Measurements from ENCODE around the gene CDKN2B-AS1. TPM values are rescaled to one million over a fixed set of nuclear protein-coding genes. Genes with fewer than 3 reads are reported as not detected.

Gene CDKN2B-AS1
- total RNA-seq, 1 experiment from 2014 or later: not detected

DNA sequence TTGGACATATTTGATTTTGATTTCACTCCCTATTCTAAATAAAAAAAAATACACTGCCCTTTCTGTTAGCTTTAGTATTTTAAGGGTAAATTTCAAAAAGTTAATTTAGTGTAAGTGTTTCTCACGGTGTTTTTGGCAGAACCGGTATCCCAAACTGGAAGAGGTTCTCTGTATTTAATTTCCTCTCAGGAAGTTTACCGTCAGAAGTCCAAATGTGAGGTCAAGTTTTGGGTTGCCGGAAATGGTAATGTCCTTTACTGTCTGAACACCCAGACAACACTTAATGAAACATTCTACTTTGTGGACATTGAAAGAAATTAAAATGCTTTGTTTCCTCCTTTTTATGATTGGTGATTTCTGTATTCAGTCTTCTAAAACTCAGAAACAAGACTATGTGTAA is 163.2 kb downstream of the CDKN2B-AS1 start:
- H4K5ac ChIP-seq (ENCODE audit: insufficient read length, low read depth, low read length): no peak overlapping the region
- no peaks in the 10 kb centered on the region for H3K4me1 Mint-ChIP-seq
- H3K27me3 ChIP-seq (ENCODE audit: insufficient read depth, low read length): no peaks in the 10 kb centered on the region
- no peak for DNase-seq
- H3K4me1 ChIP-seq (ENCODE audit: insufficient read depth, low read length): no peaks in the 10 kb centered on the region
- no peak overlapping the region for H3K27ac Mint-ChIP-seq
- H4K8ac ChIP-seq (replicated peaks; ENCODE audit: insufficient read length, low read depth, low read length): no peak overlapping the region
- no peaks in the 10 kb centered on the region for H3K27me3 Mint-ChIP-seq (ENCODE audit: low read depth)
- H3K27ac ChIP-seq (ENCODE audit: insufficient read length, low read depth, low read length): no peak overlapping the region
- H3K14ac ChIP-seq (ENCODE audit: insufficient read depth, low read length): no peak overlapping the region
- H3K18ac ChIP-seq (ENCODE audit: insufficient read length, low read depth, low read length): no peak overlapping the region
- no peak overlapping the region for H2BK15ac ChIP-seq (ENCODE audit: low read depth, low read length)
- no peak overlapping the region for H2AFZ ChIP-seq (ENCODE audit: low read length)
- H4K91ac ChIP-seq (ENCODE audit: insufficient read length, low read depth, low read length): no peak overlapping the region
- H4K20me1 ChIP-seq (ENCODE audit: control insufficient read depth, insufficient read depth, insufficient read length): no peaks in the 10 kb centered on the region
- H3T11ph ChIP-seq (ENCODE audit: low read length): no peak overlapping the region
- H3K23ac ChIP-seq (ENCODE audit: insufficient read length, low read depth, low read length): no peak overlapping the region
- H2BK12ac ChIP-seq (ENCODE audit: insufficient read length, low read depth, low read length): no peak overlapping the region
- H3K79me2 ChIP-seq (ENCODE audit: insufficient read depth, low read length): no peaks in the 10 kb centered on the region
- WGBS (ENCODE audit: extremely low coverage, insufficient read length, low lambda C conversion rate): no CpG with 5 or more reads among the region's 4 CpGs
- H3K79me1 ChIP-seq (ENCODE audit: insufficient read depth, low read depth, low read length, poor library complexity, severe bottlenecking): no peaks in the 10 kb centered on the region
- no peak overlapping the region for H3K4me2 ChIP-seq (ENCODE audit: insufficient read depth, insufficient read length, low read length)
- H3K4ac ChIP-seq (ENCODE audit: low read depth, low read length): no peak overlapping the region
- no peak overlapping the region for H3K56ac ChIP-seq (ENCODE audit: insufficient read length, low read depth, low read length)
- no peak overlapping the region for H2BK120ac ChIP-seq (ENCODE audit: low read depth, low read length, poor library complexity, severe bottlenecking)
- TF ChIP-seq, protein P1, sequence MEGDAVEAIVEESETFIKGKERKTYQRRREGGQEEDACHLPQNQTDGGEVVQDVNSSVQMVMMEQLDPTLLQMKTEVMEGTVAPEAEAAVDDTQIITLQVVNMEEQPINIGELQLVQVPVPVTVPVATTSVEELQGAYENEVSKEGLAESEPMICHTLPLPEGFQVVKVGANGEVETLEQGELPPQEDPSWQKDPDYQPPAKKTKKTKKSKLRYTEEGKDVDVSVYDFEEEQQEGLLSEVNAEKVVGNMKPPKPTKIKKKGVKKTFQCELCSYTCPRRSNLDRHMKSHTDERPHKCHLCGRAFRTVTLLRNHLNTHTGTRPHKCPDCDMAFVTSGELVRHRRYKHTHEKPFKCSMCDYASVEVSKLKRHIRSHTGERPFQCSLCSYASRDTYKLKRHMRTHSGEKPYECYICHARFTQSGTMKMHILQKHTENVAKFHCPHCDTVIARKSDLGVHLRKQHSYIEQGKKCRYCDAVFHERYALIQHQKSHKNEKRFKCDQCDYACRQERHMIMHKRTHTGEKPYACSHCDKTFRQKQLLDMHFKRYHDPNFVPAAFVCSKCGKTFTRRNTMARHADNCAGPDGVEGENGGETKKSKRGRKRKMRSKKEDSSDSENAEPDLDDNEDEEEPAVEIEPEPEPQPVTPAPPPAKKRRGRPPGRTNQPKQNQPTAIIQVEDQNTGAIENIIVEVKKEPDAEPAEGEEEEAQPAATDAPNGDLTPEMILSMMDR (conservative IDR thresholded peaks at IDR 0.05): no peak
- H3K9me3 Mint-ChIP-seq: no peaks in the 10 kb centered on the region
- H2BK5ac ChIP-seq (ENCODE audit: insufficient read length, low read length): no peak overlapping the region
- H3K9ac ChIP-seq (ENCODE audit: extremely low read depth, insufficient read length, low read length): no peak overlapping the region
- H3K23me2 ChIP-seq (ENCODE audit: insufficient read length, low read depth, low read length, poor library complexity, severe bottlenecking): no peaks in the 10 kb centered on the region
- H3K4me3 Mint-ChIP-seq: no peak overlapping the region
- H3K9me3 ChIP-seq (ENCODE audit: control insufficient read depth, low read depth, low read length): no peaks in the 10 kb centered on the region
- H3K36me3 Mint-ChIP-seq (ENCODE audit: insufficient read depth in 1 of 3, low read depth in 3 of 3): no peaks in the 10 kb centered on the region
- no peak overlapping the region for H2AK5ac ChIP-seq (ENCODE audit: insufficient read length, low read length)
- H2BK20ac ChIP-seq (ENCODE audit: low read depth, low read length, poor library complexity, severe bottlenecking): no peak overlapping the region

All from H9 (cell line).